Fibroblast of pulmonary artery (primary cell): Measurements from ENCODE around the gene SLC9C2.
"Not testable (repeated sequence)": the region's sequence is repeated elsewhere in the genome, so short reads cannot be mapped to it uniquely, and the experiment has no call there.

Experiments
- DNase-seq: peaks from one replicate; pipeline ENCODE4 v3.0.0-alpha.2; 2010; ENCODE audit warnings: low read depth
- H3K4me3 ChIP-seq: replicated peaks from 2 replicates; pipeline ENCODE4 v1.5.1; 2011; ENCODE audit warnings: low read depth, mild to moderate bottlenecking, control low read depth, low read length, moderate library complexity
- TF ChIP-seq, protein P1 (sequence below): IDR thresholded peaks from 2 replicates; pipeline ENCODE4 v1.5.1; 2011; ENCODE audit warnings: mild to moderate bottlenecking, control low read depth, low read length, inconsistent platforms; ENCODE audit errors: missing control alignments

The SLC9C2 gene

DNA sequence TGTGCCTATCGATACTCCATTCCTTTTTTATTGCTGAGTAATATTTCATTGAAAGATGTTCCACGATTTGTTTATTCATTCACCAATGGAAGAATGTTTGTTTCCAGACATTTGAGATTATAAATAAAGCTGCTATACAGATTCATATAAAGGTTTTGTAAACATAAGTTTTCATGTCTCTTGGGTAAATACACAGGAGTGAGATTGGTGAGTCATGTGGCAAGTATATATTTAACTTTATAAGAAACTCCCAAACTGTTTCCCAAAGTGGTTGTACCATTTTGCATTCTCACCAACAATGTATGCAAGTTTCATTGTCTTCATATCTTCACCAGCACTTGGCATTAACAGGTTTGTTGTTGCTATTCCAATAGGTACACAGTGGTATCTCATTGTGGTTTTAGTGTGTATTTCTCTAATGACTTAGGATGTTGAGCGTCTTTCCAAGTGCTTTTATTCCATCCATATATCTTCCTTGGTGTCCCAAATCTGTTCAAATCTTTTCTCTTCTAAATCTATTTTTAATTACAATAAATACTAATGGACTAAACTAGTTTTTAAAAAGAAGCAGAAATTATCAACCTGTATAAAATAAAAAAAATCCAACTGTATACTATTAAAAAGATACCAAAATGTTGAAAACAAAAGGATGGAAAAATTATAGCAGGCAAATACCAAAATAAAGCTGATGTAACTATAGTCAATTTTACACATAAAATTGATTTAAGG is 6.6 kb downstream of the SLC9C2 start:
- DNase-seq = no peak
- no peak overlapping the region for H3K4me3 ChIP-seq
- TF ChIP-seq, protein P1, sequence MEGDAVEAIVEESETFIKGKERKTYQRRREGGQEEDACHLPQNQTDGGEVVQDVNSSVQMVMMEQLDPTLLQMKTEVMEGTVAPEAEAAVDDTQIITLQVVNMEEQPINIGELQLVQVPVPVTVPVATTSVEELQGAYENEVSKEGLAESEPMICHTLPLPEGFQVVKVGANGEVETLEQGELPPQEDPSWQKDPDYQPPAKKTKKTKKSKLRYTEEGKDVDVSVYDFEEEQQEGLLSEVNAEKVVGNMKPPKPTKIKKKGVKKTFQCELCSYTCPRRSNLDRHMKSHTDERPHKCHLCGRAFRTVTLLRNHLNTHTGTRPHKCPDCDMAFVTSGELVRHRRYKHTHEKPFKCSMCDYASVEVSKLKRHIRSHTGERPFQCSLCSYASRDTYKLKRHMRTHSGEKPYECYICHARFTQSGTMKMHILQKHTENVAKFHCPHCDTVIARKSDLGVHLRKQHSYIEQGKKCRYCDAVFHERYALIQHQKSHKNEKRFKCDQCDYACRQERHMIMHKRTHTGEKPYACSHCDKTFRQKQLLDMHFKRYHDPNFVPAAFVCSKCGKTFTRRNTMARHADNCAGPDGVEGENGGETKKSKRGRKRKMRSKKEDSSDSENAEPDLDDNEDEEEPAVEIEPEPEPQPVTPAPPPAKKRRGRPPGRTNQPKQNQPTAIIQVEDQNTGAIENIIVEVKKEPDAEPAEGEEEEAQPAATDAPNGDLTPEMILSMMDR = no peak

DNA sequence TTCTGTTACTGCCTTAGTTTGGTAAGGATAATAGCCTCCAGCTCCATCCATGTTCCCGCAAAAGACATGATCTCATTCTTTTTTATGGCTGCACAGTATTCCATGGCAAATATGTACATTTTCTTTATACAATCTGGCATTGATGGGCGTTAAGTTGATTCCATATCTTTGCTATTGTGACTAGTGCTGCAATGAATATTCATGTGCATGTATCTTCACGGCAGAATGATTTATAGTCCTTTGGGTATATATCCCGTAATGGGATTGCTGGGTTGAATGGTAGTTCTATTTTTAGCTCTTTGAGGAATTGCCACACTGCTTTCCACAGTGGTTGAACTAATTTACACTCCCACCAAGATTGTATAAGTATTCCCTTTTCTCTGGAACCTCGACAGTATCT is 11.7 kb downstream of the SLC9C2 start:
- H3K4me3 ChIP-seq, DNase-seq: not testable (repeated sequence)

DNA sequence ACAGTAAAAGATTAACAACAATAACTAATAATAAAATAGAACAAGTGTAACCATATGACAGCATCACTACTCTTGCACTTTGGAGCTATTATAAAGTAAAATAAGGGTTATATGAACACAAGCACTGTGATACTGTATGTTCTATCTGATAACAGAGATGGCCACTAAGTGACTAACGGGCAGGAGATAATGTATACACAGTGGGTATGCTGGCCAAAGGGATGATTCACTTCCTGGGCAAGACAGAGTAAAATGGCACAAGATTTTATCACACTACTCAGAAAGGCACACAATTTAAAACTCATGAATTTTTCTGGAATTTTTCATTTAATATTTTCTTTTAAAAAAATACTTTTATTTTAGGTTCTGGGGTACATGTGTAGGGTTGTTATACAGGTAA is 12.3 kb downstream of the SLC9C2 start:
- DNase-seq = no peak
- H3K4me3 ChIP-seq = no peak overlapping the region
- TF ChIP-seq, protein P1 = no peak

DNA sequence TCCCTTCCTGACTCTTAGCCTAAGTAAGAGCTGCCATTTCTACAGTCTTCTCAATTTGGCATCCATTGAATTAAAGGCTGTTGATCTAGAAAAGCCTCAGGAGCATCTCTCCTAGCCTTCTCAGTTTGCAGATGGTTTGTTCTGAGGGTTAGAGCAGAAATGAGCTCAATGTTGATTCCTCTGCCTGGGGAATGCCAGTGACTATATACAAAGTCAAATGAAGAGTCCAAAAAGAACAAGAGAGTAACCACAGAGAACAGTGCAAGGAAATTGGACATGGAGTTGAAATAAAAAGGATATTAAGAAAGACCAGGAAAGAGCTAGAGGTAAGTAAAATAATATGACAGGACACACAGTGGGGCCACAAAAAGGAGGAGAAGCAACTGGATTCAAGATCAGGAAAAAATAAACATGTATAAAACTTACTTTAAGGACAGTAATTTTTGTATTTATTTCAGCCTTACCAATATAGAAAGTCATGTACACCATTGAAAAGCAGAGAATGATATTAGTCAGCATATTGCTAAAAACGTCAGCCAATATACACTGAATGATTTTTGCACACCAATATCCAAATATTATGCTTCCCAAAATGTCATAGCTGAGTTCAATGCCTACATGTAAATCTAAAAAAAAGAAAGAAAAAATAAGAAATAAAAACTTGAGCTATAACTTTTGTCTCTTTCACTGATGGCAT is 21.3 kb downstream of the SLC9C2 start:
- DNase-seq = no peak
- H3K4me3 ChIP-seq = no peak overlapping the region
- TF ChIP-seq, protein P1 = no peak

GRCh38 chr1:173580658-173581057 is 22.2 kb downstream of the SLC9C2 start:
- no peak for DNase-seq
- no peak overlapping the region for H3K4me3 ChIP-seq
- TF ChIP-seq, protein P1 = no peak

DNA sequence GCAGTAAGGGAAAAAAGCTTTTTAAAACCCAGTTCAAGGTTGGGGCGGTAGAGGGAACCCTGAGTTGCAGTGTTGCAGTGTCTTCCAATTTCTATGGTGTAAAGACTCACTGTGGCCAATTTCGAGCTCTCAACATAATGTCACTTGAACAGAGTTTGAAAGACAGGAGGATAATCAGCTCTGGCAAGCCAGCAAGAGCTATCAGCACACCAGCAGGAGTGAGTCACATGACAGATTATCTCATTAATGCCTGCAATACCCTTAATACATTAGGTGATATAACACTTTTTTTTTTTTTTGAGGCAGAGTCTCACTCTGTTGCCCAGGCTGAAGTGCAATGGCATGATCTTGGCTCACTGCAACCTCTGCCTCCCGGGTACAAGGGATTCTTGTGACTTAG is 22.8 kb downstream of the SLC9C2 start:
- DNase-seq = no peak
- TF ChIP-seq, protein P1 = no peak
- H3K4me3 ChIP-seq = no peak overlapping the region

DNA sequence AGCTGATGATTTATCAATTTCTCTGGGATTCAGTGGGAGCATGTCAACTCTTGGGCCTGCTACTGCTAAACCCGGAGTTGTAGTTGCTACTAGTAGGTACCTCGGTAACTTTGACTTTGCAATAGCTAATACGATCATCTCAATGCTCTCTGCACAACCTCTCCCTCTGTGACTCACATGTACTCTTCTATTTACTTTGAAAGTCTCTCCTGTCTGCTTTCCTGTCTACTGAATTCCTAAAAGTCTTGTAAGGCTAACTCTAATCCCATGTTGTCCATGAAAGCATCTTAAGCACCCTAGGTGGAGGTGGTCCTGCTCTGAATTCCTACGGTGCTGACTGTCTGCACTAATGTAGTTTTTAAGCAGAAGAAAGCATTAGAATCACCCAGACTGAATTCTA is 29.3 kb downstream of the SLC9C2 start:
- DNase-seq = no peak
- TF ChIP-seq, protein P1 = no peak
- H3K4me3 ChIP-seq = no peak overlapping the region
